C4-2B (cell line): ENCODE results near the gene SHROOM1.

Experiments
- H3K27ac ChIP-seq: fragments of 450-650 bp; 2 replicates; pipeline ENCODE4 v1.5.1; 2017
- ZFX ChIP-seq: fragments of 450-650 bp; IDR thresholded peaks from 2 replicates; pipeline ENCODE4 v1.6.1; 2017
- TF ChIP-seq, protein P1 (sequence below): fragments of 450-650 bp; conservative IDR thresholded peaks from 2 replicates; pipeline ENCODE4 v1.5.1; 2017; ENCODE audit warnings: mild to moderate bottlenecking

Gene SHROOM1

DNA sequence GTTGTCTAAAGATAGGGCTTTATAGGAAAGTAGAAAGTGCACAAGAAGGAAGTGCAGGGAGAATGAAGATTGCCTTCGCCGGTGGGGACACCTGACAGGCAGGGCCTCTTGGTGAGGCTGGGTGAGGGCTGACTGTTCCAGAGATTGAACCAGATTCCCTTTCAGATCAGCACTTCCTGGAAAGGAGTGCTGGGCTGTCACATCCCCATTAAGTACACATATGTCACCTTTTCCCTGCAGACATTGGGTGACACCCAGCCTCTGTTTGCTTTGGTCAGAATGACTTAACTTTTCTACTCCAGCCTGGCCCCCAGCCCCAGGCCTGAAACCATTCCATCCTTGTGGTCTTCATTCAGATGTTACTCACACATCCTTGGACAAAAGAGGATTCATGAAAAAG, 7.4 kb upstream of the SHROOM1 start:
- peak overlapping the region; percentile 88 for H3K27ac ChIP-seq
- no peak for TF ChIP-seq ZFX
- TF ChIP-seq, protein P1, sequence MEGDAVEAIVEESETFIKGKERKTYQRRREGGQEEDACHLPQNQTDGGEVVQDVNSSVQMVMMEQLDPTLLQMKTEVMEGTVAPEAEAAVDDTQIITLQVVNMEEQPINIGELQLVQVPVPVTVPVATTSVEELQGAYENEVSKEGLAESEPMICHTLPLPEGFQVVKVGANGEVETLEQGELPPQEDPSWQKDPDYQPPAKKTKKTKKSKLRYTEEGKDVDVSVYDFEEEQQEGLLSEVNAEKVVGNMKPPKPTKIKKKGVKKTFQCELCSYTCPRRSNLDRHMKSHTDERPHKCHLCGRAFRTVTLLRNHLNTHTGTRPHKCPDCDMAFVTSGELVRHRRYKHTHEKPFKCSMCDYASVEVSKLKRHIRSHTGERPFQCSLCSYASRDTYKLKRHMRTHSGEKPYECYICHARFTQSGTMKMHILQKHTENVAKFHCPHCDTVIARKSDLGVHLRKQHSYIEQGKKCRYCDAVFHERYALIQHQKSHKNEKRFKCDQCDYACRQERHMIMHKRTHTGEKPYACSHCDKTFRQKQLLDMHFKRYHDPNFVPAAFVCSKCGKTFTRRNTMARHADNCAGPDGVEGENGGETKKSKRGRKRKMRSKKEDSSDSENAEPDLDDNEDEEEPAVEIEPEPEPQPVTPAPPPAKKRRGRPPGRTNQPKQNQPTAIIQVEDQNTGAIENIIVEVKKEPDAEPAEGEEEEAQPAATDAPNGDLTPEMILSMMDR, result no peak

DNA sequence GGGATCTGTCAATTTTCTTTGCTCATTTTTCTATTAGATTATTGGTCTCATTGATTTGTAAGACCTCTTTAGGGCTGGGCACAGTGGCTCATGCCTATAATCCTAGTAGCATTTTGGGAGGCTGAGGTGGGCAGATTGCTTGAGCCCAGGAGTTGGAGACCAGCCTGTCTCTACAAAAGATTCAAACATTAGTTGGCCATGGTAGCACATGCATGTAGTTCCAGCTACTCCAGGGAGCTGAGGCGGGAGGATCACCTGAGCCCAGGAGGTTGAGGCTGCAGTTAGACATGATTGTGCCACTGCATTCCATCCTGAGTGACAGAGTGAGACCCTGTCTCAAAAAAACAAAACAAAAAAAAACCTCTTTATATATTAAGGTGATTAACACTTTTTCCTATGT, 6.4 kb upstream of the SHROOM1 start:
- peak overlapping the region; percentile 88 for H3K27ac ChIP-seq

DNA sequence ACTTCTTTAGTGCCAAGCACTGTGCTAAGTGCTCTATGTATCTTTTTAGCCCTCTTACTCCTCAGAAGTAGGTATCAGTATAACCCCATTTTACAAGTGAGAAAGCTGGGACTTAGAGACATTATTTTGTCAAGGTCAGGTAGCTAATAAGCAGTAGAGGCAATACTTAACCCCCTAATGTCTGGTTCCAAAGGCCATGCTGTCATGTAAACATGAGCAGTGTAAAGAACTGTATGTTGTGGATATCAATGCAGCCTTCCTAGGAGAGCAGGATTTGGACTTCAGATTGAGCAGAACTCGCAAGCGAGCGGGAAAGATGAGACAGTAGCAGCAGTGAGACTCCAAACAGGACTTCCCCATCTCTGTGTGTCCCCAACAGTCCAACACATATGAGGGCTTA, 3.6 kb upstream of the SHROOM1 start:
- H3K27ac ChIP-seq, result no peak overlapping the region
- TF ChIP-seq, protein P1, result no peak
- TF ChIP-seq ZFX, result no peak

More for the DNA sequence above, 6.4 kb upstream of the SHROOM1 start:
- no peak for TF ChIP-seq ZFX
- TF ChIP-seq, protein P1, result no peak

DNA sequence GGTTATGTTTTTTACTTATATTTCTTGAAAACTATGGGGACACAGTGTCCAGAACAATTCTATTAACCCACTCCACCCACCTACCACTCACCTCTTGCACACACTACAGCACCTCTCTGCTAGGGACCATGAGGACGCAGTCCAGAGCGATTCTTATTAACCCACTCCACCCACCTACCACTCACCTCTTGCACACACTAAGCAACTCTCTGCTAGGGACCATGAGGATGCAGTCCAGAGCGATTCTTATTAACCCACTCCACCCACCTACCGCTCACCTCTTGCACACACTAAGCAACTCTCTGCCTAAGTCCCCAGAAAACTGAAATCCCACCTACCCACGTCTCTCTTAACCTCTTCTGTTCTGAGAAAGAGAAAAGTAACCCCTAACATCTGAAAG, 2.2 kb upstream of the SHROOM1 start:
- no peak overlapping the region for H3K27ac ChIP-seq
- TF ChIP-seq ZFX, result no peak
- TF ChIP-seq, protein P1, result no peak

DNA sequence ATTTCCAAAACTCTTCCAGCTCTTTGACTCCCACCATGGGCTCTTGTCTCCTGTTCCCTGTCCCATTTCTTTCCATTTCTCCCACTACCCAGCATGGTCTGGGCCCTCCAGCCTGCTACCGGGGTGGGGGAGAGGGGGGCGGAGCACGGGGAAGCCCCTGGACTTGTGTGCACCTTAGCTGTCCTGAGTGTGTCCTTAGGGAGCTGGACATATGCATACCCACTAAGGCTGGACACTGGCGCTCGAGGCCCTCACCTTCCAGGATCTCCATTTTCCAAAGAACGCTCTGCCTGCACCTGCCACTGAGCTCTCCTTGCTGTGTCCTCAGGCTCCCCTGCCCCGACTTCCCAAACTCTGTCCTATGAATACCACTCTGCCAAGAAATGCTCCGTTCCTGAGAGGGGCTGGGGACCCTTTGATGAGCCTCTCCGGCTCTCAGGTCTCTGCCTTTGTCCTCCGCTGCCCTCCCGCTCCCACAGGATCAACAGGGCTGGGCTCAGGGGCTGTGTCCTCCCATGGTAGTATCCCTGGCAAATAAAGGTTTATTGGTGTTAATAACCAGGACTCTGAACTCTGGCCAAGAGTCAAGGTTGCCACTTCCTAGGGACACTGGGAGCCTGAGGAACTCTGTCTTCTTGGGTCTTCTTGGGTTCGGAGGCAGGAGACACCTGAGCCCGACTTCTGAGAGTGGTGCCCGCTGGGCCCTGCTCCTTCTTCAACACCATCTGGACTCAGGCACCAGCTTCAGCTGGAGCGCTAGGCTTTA, 831 bp upstream of the SHROOM1 start:
- peak overlapping the region; percentile 82 for H3K27ac ChIP-seq
- TF ChIP-seq, protein P1, result no peak
- TF ChIP-seq ZFX, result no peak

DNA sequence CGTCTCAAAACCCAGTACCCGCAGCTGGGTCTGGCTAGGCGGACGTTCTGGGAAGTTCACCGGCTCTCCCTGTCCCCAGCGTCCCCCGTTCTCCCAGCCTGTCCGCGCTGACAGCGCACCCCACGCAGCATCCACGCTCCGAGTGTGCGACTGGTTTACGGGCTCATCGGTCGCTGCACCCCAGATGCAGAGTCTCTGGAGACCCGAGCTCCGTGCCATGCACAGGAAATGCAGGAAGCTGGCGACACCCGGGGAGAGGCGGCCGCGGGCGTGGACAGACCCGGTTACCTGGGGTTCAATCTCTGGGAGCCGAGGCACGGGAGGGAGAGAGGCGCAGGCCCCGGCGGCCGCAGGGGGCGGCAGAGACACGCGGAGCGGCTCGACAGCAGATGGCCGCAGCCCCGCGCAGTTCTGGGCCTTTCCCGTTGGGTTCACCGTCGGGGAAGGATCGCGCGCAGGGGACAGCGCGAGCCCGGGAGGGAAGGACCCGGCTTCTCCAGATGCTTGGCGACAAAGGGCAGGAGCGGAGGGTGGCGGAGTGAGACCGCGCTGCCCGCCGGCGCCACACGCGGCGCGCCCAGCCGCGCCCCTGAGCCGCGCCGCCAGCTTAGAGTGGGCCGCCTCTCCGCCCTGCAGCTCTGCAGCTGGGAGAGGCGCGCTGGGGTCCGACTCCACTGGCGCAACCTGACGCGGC, 558 bp downstream of the SHROOM1 start:
- peak overlapping the region; percentile 82 for H3K27ac ChIP-seq
- peak; percentile 91; the same call in 1 of the 2 replicates for TF ChIP-seq ZFX
- TF ChIP-seq, protein P1, result peak; percentile 97

DNA sequence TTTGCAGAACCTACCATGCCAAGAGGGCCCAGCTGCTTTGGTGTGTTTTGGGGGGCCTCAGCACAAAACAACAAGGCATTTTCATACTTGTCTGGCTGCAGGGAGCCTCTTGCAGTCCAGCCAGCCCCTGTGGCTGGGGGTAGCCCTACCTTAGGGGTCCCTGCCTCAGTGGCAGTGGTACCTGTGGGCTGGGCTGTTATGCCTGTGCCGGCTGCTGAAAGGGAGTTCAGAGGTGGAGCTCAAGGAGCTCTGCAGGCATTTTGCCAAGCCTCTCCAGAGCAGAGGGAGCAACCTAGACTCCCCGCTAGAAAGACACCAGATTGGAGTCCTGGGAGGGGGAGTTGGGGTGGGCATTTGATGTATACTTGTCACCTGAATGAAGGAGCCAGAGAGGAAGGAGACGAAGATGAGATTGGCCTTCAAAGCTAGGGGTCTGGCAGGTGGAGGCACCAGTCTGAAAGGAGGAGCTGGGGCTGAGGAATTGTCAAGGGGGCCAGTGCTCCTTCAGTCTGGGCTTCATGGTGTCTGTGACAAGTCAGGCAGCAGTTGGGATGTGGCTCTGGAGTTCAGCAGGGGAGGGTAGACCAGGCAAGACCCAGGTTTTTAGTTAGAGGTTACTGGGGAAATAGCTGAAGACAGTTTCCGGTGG, 1.5 kb downstream of the SHROOM1 start:
- no peak for TF ChIP-seq ZFX
- TF ChIP-seq, protein P1, result no peak
- peak overlapping the region; percentile 82 for H3K27ac ChIP-seq
